HepG2 (cell line): ENCODE results near the gene NOTUM. TPM values are rescaled to one million over a fixed set of nuclear protein-coding genes. Genes with fewer than 3 reads are reported as not detected.

Experiments used
- ATAC-seq: fragments of 200-7000 bp; cut with Tn5 transposase; 3 replicates; pipeline ENCODE4 v1.9.1; 2020; ENCODE audit warnings: mild to moderate bottlenecking, moderate library complexity
- BruUV-seq: library from RNA; stranded (reverse); fragments of 400-500 nt; replicated peaks from 2 replicates; lab custom pipeline; 2021; lab: Mats Ljungman, UMichigan
- CTCF ChIA-PET: fragments of 300-600 bp; formaldehyde crosslinking; extraction: SDS; loops from one replicate; lab custom pipeline; 2021; ENCODE audit warnings: low total read pairs, inconsistent platforms, low intra/inter-chr PET ratio; lab: Yijun Ruan, JAX
- POLR2A ChIA-PET: fragments of 350-600 bp; sonication (Branson Sonifier 250); formaldehyde crosslinking; loops from one replicate; lab custom pipeline; 2020; ENCODE audit warnings: antibody characterized with exemption, inconsistent platforms; lab: Yijun Ruan, JAX
- DNase-seq: peaks from one replicate; pipeline ENCODE4 v3.0.0-alpha.2; 2015; ENCODE audit warnings: low spot score
- FAIRE-seq: peaks from 3 replicates; lab custom pipeline; 2011; peaks lifted over from hg19 to GRCh38; lab: Jason Lieb, UNC
- H2AFZ ChIP-seq: one replicate; pipeline ENCODE4 v1.6.1; 2011; ENCODE audit warnings: low read length, inconsistent platforms
- H3K27ac ChIP-seq: fragments of 300-600 bp; 3 replicates; pipeline ENCODE4 v1.8.0; 2011; ENCODE audit warnings: mixed run types, mild to moderate bottlenecking, mixed read lengths, low read length, inconsistent platforms; ENCODE audit not compliant: insufficient read depth; ENCODE audit errors: extremely low read length
- H3K27me3 ChIP-seq, 2 experiments: fragments of 200-600 bp in 1 of 2; 2 replicates in 1 of 2; 3 replicates in 1 of 2; pipeline versions ENCODE4 v1.6.0 to v1.8.0; 2011; ENCODE audit warnings: low read length in 2 of 2, mild to moderate bottlenecking in 2 of 2, moderate library complexity in 2 of 2, inconsistent platforms in 1 of 2; ENCODE audit not compliant: insufficient read depth in 2 of 2, control insufficient read depth in 1 of 2
- H3K36me3 ChIP-seq, 2 experiments: fragments of 200-600 bp in 1 of 2; replicated peaks in 1 of 2; 2 replicates in 1 of 2; 3 replicates in 1 of 2; pipeline versions ENCODE4 v1.5.1 to v1.8.0; 2011; ENCODE audit warnings: low read length in 2 of 2, inconsistent platforms in 1 of 2; ENCODE audit not compliant: insufficient read depth in 2 of 2, control insufficient read depth in 1 of 2
- H3K4me1 ChIP-seq: 2 replicates; pipeline ENCODE4 v1.5.1; 2012; ENCODE audit warnings: low read length, inconsistent platforms; ENCODE audit not compliant: insufficient read depth
- H3K4me2 ChIP-seq: 2 replicates; pipeline ENCODE4 v1.6.0; 2011; ENCODE audit warnings: low read depth, low read length, inconsistent platforms
- H3K4me3 ChIP-seq, 3 experiments: fragments of 200-600 bp in 1 of 3; sonication (generic), shearing (Covaris generic) in 1 of 3; replicated peaks in 1 of 3; 2 replicates each; pipeline ENCODE4 v1.5.1; 2011 to 2016; ENCODE audit warnings: low read length in 3 of 3, inconsistent platforms in 2 of 3, low read depth in 2 of 3, mild to moderate bottlenecking in 2 of 3, control low read depth in 1 of 3, mixed read lengths in 1 of 3; ENCODE audit not compliant: insufficient read depth in 1 of 3
- H3K79me2 ChIP-seq: one replicate; pipeline ENCODE4 v1.6.1; 2011; ENCODE audit warnings: low read length, inconsistent platforms; ENCODE audit not compliant: insufficient read depth
- H3K9ac ChIP-seq: 2 replicates; pipeline ENCODE4 v1.6.0; 2011; ENCODE audit warnings: mild to moderate bottlenecking, low read depth, low read length, inconsistent platforms; ENCODE audit not compliant: insufficient read depth
- H3K9me3 ChIP-seq: 2 replicates; pipeline ENCODE4 v1.5.1; 2012; ENCODE audit warnings: mild to moderate bottlenecking, low read length
- H4K20me1 ChIP-seq: 2 replicates; pipeline ENCODE4 v1.6.0; 2011; ENCODE audit warnings: inconsistent platforms, mild to moderate bottlenecking, low read length, moderate library complexity; ENCODE audit not compliant: insufficient read depth
- CENPT ChIP-seq: sonication (generic); formaldehyde crosslinking; IDR thresholded peaks from 2 replicates; pipeline ENCODE4 v1.8.0; 2022; ENCODE audit warnings: low read depth, mild to moderate bottlenecking, moderate library complexity, missing genetic modification reagents
- FOXP1 ChIP-seq, 2 experiments: fragments of 450-650 bp in 1 of 2; IDR thresholded peaks; 2 replicates each; pipeline ENCODE4 v1.6.1; 2017 to 2018; ENCODE audit warnings: antibody characterized with exemption in 1 of 2
- GLI4 ChIP-seq: sonication (generic); formaldehyde crosslinking; IDR thresholded peaks from 2 replicates; pipeline ENCODE4 v1.5.1; 2020; ENCODE audit warnings: missing genetic modification reagents, mild to moderate bottlenecking, moderate library complexity, borderline replicate concordance
- HNRNPLL ChIP-seq: fragments of 200-400 bp; formaldehyde crosslinking; IDR thresholded peaks from 2 replicates; pipeline ENCODE4 v1.6.1; 2017; ENCODE audit warnings: mild to moderate bottlenecking, low read depth, low read length; ENCODE audit not compliant: poor library complexity, severe bottlenecking
- KAT8 ChIP-seq: IDR thresholded peaks from 2 replicates; pipeline ENCODE4 v1.6.1; 2016; ENCODE audit warnings: missing genetic modification reagents, missing compliant biosample characterization
- KDM2A ChIP-seq: sonication (generic); formaldehyde crosslinking; IDR thresholded peaks from 2 replicates; pipeline ENCODE4 v1.4.0; 2020; ENCODE audit warnings: low read depth, missing genetic modification reagents, borderline replicate concordance
- MAFG ChIP-seq: sonication (generic); formaldehyde crosslinking; IDR thresholded peaks from 2 replicates; pipeline ENCODE4 v1.5.1; 2020; ENCODE audit warnings: mild to moderate bottlenecking, missing genetic modification reagents
- NBN ChIP-seq: fragments of 450-650 bp; conservative IDR thresholded peaks from 2 replicates; pipeline ENCODE4 v1.6.1; 2017
- NONO ChIP-seq, 2 experiments: fragments of 450-650 bp in 1 of 2; sonication (generic) in 1 of 2; formaldehyde crosslinking in 1 of 2; IDR thresholded peaks in 1 of 2; conservative IDR thresholded peaks in 1 of 2; 2 replicates each; pipeline versions ENCODE4 v1.6.1 to v1.8.0; 2017 to 2022; ENCODE audit warnings: mild to moderate bottlenecking in 1 of 2, missing genetic modification reagents in 1 of 2, moderate library complexity in 1 of 2
- PAF1 ChIP-seq: IDR thresholded peaks from 2 replicates; pipeline ENCODE4 v1.6.1; 2016; ENCODE audit warnings: missing genetic modification reagents, missing compliant biosample characterization
- RARG ChIP-seq: sonication (generic); formaldehyde crosslinking; IDR thresholded peaks from 2 replicates; pipeline ENCODE4 v1.4.0; 2020; ENCODE audit warnings: low read depth, mild to moderate bottlenecking, missing genetic modification reagents
- RBFOX2 ChIP-seq: fragments of 200-400 bp; formaldehyde crosslinking; IDR thresholded peaks from 2 replicates; pipeline ENCODE4 v1.6.1; 2017; ENCODE audit warnings: low read depth, mild to moderate bottlenecking, low read length
- TARDBP ChIP-seq: sonication (generic); formaldehyde crosslinking; IDR thresholded peaks from 2 replicates; pipeline ENCODE4 v1.8.0; 2022; ENCODE audit warnings: mild to moderate bottlenecking, missing genetic modification reagents
- ZFP41 ChIP-seq: sonication (generic); formaldehyde crosslinking; IDR thresholded peaks from 2 replicates; pipeline ENCODE4 v1.4.0; 2020; ENCODE audit warnings: mild to moderate bottlenecking, missing genetic modification reagents, borderline replicate concordance
- ZNF569 ChIP-seq: sonication (generic); formaldehyde crosslinking; IDR thresholded peaks from 2 replicates; pipeline ENCODE4 v1.5.0; 2020; ENCODE audit warnings: mild to moderate bottlenecking, missing genetic modification reagents, moderate library complexity, borderline replicate concordance
- ZNF629 ChIP-seq: sonication (generic); formaldehyde crosslinking; conservative IDR thresholded peaks from 2 replicates; pipeline ENCODE4 v1.5.0; 2020; ENCODE audit warnings: missing genetic modification reagents
- ZNF749 ChIP-seq: sonication (generic); formaldehyde crosslinking; IDR thresholded peaks from 2 replicates; pipeline ENCODE4 v1.8.0; 2022; ENCODE audit warnings: mild to moderate bottlenecking, missing genetic modification reagents, moderate library complexity, borderline replicate concordance
- ZNF879 ChIP-seq: sonication (generic); formaldehyde crosslinking; IDR thresholded peaks from 2 replicates; pipeline ENCODE4 v1.8.1; 2023; ENCODE audit warnings: missing genetic modification reagents
- WGBS: methylation state at CpG from one replicate; pipeline ENCODE4 v1.1.6; 2017; ENCODE audit warnings: low lambda C conversion rate; 5-methylcytosine and 5-hydroxymethylcytosine counted together
- in situ Hi-C: cut with HindIII; loops from 2 replicates; pipeline ENCODE4 v1.10.0; 2017; ENCODE audit warnings: low pct_unique_long_range_greater_than_20kb; ENCODE audit not compliant: extremely low pct_ligation_motif_present
- intact Hi-C: fragments of 100-400 bp; cut with micrococcal nuclease; formaldehyde crosslinking; loops from one replicate; pipeline ENCODE4 v1.10.0; 2022; ENCODE audit not compliant: unreplicated experiment
- polyA plus RNA-seq, 8 experiments: library from polyadenylated mRNA; depleted of rRNA in 3 of 8; stranded (reverse) in 7 of 8; unstranded in 1 of 8; fragments of >200 nt; fragmentation: Illumina TruSeq in 4 of 8; extraction: Trizol in 4 of 8; gene quantifications; 2 replicates each; pipeline versions ENCODE4 v1.2.1 to v1.2.3, GENCODE V29; 2011 to 2016; ENCODE audit warnings: low read depth in 4 of 8, missing spikeins in 1 of 8, mixed read lengths in 1 of 8; ENCODE audit not compliant: insufficient read depth in 1 of 8
- total RNA-seq, 5 experiments: library from RNA; depleted of rRNA; stranded (reverse); fragments of >200 nt; fragmentation: Illumina TruSeq; extraction: Trizol; gene quantifications; 2 replicates each; pipeline ENCODE4 v1.2.3, GENCODE V29; 2016; ENCODE audit warnings: low read depth in 1 of 5
- TF ChIP-seq, protein P1 (sequence below): sonication (generic); formaldehyde crosslinking; conservative IDR thresholded peaks from 2 replicates; pipeline ENCODE4 v1.4.0; 2020; ENCODE audit warnings: missing genetic modification reagents
- TF ChIP-seq, protein P2 (sequence below): sonication (generic); formaldehyde crosslinking; IDR thresholded peaks from 2 replicates; pipeline ENCODE4 v1.8.0; 2022; ENCODE audit warnings: missing genetic modification reagents, mild to moderate bottlenecking, inconsistent platforms, borderline replicate concordance
- TF ChIP-seq, protein P3 (sequence below): sonication (generic); formaldehyde crosslinking; IDR thresholded peaks from 2 replicates; pipeline ENCODE4 v1.5.0; 2020; ENCODE audit warnings: missing genetic modification reagents

Gene NOTUM
- total and polyA plus RNA-seq, 2 of the 13 experiments (the other 11 are each of a cell fraction or from before 2014, with no cell fraction given), result 150 to 160 TPM

DNA sequence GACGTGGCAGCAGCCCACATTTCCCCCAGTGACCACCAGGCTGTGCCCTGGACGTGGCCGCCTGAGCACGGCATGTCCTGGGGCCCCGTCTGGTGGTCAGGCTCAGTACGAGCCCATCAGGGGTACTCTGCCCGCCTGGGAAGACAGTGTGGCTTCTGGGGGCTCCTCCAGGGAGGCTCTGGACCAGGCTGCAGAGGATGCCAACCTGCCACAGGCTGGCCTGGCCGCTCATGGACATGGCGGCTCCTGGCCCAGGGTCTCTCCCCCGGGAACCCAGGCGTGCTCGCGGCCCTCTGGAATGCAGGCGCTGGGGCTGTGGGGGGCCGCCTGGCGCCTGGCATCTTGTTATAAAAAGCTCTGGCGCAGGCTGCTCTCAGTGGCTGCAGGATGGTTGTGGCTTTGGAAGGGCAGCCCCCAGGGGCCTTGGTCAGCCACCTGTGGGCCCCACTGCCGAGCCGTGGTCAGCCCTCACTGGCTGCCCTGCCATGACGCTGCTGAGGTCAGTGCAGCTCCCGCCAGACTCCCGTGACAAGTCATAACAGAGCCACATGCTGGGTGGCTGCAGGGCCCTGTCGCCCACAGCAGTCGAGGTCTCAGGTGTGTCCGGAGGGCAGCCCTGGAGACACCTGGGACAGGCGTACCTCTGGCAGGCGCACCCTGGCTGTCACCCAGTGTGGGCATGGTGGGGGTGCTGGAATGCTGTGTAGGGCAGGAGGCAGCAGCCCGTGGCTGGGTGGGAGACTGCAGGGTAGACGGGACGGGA is 46.7 kb upstream of the NOTUM start:
- in situ Hi-C loops, result no loop called here
- Histone ChIP-seq H3K4me1 (peaks cover 72% of the 10 kb centered on the region), H3K27me3 (no peaks in the 10 kb centered on the region), H3K4me3 (no peak overlapping the region), H3K9me3 (no peaks in the 10 kb centered on the region), H2AFZ (no peak overlapping the region), H3K36me3 (peaks cover 40 to 53% of the 10 kb centered on the region in 2 experiments), H3K27ac (no peak overlapping the region), H3K4me2 (no peak overlapping the region), H4K20me1 (no peaks in the 10 kb centered on the region), H3K9ac (no peak overlapping the region), H3K79me2 (peaks cover 35% of the 10 kb centered on the region)
- no TSS peak for BruUV-seq
- ATAC-seq (no peak; the same call in 1 of the 3 replicates), FAIRE-seq (no peak), DNase-seq (no peak)
- over 99% methylated on average over 16 of the region's 30 CpGs for WGBS
- ChIA-PET POLR2A (interaction anchor here (1.0 kb wide), 1 partner anchor 13 kb away, joined by 4 read pairs; no protein-coding TSS in a partner anchor), CTCF (interaction anchor here (0.8 kb wide), 1 partner anchor 48 kb away, joined by 4 read pairs; no protein-coding TSS in a partner anchor)
- intact Hi-C loops, result no loop called here
- TF ChIP-seq RBFOX2 (peak; percentile 85), ZNF569 (CRISPR knock-in tag) (no peak), RARG (CRISPR knock-in tag) (no peak), ZFP41 (CRISPR knock-in tag) (no peak), ZNF879 (CRISPR knock-in tag) (no peak), KAT8 (no peak), HNRNPLL (no peak), NBN (no peak), ZNF629 (CRISPR knock-in tag) (no peak), CENPT (no peak), KDM2A (CRISPR knock-in tag) (0 out of 2 replicates have a peak, but pooled peaks have one; percentile 18), ZNF749 (CRISPR knock-in tag) (no peak), GLI4 (CRISPR knock-in tag) (no peak), TARDBP (CRISPR knock-in tag) (0 out of 2 replicates have a peak, but pooled peaks have one; percentile 16), MAFG (CRISPR knock-in tag) (no peak), NONO (IDR thresholded peaks at IDR 0.05) (no peak), NONO (CRISPR knock-in tag; conservative IDR thresholded peaks at IDR 0.05) (no peak; the same call in 1 of the 2 replicates), FOXP1 (IDR thresholded peaks at IDR 0.05) (no peak), FOXP1 (CRISPR knock-in tag; IDR thresholded peaks at IDR 0.05) (no peak), PAF1 (CRISPR knock-in tag) (peak; percentile 78)
- TF ChIP-seq, protein P1, sequence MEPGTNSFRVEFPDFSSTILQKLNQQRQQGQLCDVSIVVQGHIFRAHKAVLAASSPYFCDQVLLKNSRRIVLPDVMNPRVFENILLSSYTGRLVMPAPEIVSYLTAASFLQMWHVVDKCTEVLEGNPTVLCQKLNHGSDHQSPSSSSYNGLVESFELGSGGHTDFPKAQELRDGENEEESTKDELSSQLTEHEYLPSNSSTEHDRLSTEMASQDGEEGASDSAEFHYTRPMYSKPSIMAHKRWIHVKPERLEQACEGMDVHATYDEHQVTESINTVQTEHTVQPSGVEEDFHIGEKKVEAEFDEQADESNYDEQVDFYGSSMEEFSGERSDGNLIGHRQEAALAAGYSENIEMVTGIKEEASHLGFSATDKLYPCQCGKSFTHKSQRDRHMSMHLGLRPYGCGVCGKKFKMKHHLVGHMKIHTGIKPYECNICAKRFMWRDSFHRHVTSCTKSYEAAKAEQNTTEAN (CRISPR knock-in tag), result no peak
- TF ChIP-seq, protein P2, sequence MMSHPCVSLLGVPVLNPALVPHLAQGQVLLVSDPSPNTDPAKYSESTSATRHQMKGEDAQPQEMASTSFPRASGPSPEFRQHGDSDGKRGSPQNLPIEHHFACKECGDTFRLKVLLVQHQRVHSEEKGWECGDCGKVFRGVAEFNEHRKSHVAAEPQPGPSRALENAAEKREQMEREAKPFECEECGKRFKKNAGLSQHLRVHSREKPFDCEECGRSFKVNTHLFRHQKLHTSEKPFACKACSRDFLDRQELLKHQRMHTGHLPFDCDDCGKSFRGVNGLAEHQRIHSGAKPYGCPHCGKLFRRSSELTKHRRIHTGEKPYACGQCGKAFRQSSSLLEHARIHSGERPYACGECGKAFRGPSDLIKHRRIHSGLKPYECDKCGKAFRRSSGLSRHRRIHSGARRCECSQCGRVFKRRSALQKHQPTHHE (CRISPR knock-in tag), result no peak
- TF ChIP-seq, protein P3, sequence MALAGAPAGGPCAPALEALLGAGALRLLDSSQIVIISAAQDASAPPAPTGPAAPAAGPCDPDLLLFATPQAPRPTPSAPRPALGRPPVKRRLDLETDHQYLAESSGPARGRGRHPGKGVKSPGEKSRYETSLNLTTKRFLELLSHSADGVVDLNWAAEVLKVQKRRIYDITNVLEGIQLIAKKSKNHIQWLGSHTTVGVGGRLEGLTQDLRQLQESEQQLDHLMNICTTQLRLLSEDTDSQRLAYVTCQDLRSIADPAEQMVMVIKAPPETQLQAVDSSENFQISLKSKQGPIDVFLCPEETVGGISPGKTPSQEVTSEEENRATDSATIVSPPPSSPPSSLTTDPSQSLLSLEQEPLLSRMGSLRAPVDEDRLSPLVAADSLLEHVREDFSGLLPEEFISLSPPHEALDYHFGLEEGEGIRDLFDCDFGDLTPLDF, result no peak
